ENCODE measurements around the gene NTRK3. TPM values are rescaled to one million over a fixed set of nuclear protein-coding genes. Genes with fewer than 3 reads are reported as not detected.

Gene NTRK3
- total and polyA plus RNA-seq, 4 donors = 0.21 to 2.9 (median 0.32) TPM

- TF ChIP-seq REST (IDR thresholded peaks at IDR 0.05) (no peak), RXRA (IDR thresholded peaks at IDR 0.05) (no peak), NR2F2 (IDR thresholded peaks at IDR 0.05) (no peak), SP1 (IDR thresholded peaks at IDR 0.05) (no peak), ATF3 (IDR thresholded peaks at IDR 0.05) (no peak), YY1 (IDR thresholded peaks at IDR 0.05) (no peak), RAD21 (IDR thresholded peaks at IDR 0.05) (no peak), GABPA (IDR thresholded peaks at IDR 0.05 in 1 of 2, conservative IDR thresholded peaks at IDR 0.05 in 1 of 2) (no peak), EGR1 (IDR thresholded peaks at IDR 0.05; ENCODE audit: low read depth in 2 of 2) (no peak), MAX (IDR thresholded peaks at IDR 0.05) (no peak), FOXA2 (IDR thresholded peaks at IDR 0.05) (no peak), HNF4G (IDR thresholded peaks at IDR 0.05) (no peak), CTCF (IDR thresholded peaks at IDR 0.05; ENCODE audit: low read depth, low read length, missing input control) (no peak), FOXA1 (IDR thresholded peaks at IDR 0.05) (no peak), JUND (IDR thresholded peaks at IDR 0.05) (no peak), ZBTB33 (IDR thresholded peaks at IDR 0.05) (no peak), HNF4A (conservative IDR thresholded peaks at IDR 0.05) (no peak)
- Histone ChIP-seq H3K4me3 (ENCODE audit: low read depth in 1 of 3, low read length in 3 of 3) (no peak overlapping the region), H3K4me1 (ENCODE audit: control insufficient read depth in 4 of 4, insufficient read depth in 4 of 4, low read length in 3 of 4) (no peaks in the 10 kb centered on the region), H3K27me3 (ENCODE audit: control insufficient read depth in 4 of 4, insufficient read depth in 4 of 4, low read length in 3 of 4) (peaks cover 0 to 3% (median 0%) of the 10 kb centered on the region in 4 donors), H3K9ac (ENCODE audit: low read depth in 1 of 2, low read length in 2 of 2) (no peak overlapping the region), H3K27ac (ENCODE audit: low read depth in 1 of 2, low read length in 2 of 2) (no peak overlapping the region), H3K36me3 (ENCODE audit: control insufficient read depth in 4 of 4, insufficient read depth in 3 of 4, low read depth in 1 of 4, low read length in 3 of 4) (no peaks in the 10 kb centered on the region), H3K9me3 (ENCODE audit: control insufficient read depth in 4 of 4, low read length in 3 of 4) (no peaks in the 10 kb centered on the region)
- 68% methylated on average over 7 of the region's 7 CpGs for WGBS
- no peak for DNase-seq (ENCODE audit: low spot score)
Measured at GRCh38 chr15:88144921-88145653, 111.5 kb downstream of the NTRK3 start.
